HCT116 (cell line): ENCODE measurements around the gene DGCR8. TPM values are rescaled to one million over a fixed set of nuclear protein-coding genes. Genes with fewer than 3 reads are reported as not detected.

Experiments
- ATAC-seq: fragments of 200-7000 bp; cut with Tn5 transposase; 2 replicates; pipeline ENCODE4 v1.9.1; 2020; ENCODE audit warnings: mild to moderate bottlenecking, moderate library complexity
- BruUV-seq: library from RNA; stranded (reverse); fragments of 400-500 nt; replicated peaks from 2 replicates; lab custom pipeline; 2021; lab: Mats Ljungman, UMichigan
- CTCF ChIA-PET: fragments of 300-600 bp; sonication (Branson Sonifier 250); formaldehyde crosslinking; loops from one replicate; lab custom pipeline; 2021; ENCODE audit warnings: antibody characterized with exemption; lab: Charles Lee
- POLR2A ChIA-PET: fragments of 300-600, 350-600 bp; sonication (Branson Sonifier 250); formaldehyde crosslinking; loops from one replicate; lab custom pipeline; 2021; ENCODE audit warnings: antibody characterized with exemption; lab: Charles Lee
- RAD21 ChIA-PET, 2 experiments: fragments of 300-600 bp; sonication (Branson Sonifier 250); formaldehyde crosslinking; loops; one replicate each; lab custom pipeline; 2023; ENCODE audit warnings: low total read pairs in 2 of 2; ENCODE audit not compliant: uncharacterized antibody in 2 of 2, unreplicated experiment in 2 of 2, low non-redundant PET in 1 of 2; lab: Charles Lee
- DNase-seq: peaks from one replicate; pipeline ENCODE4 v3.0.0-alpha.2; 2010; ENCODE audit warnings: low read depth, low spot score
- H2AFZ ChIP-seq: fragments of 200-600 bp; shearing (Covaris generic), sonication (generic); 2 replicates; pipeline ENCODE4 v1.6.1; 2017; ENCODE audit warnings: low read depth, mixed run types, mixed read lengths, antibody characterized with exemption, low read length; ENCODE audit not compliant: poor library complexity, severe bottlenecking
- H3K27ac ChIP-seq: 2 replicates; pipeline ENCODE4 v1.5.1; 2012; ENCODE audit warnings: low read depth, low read length
- H3K27me3 ChIP-seq: fragments of 200-600 bp; sonication (generic); 2 replicates; pipeline ENCODE4 v1.6.1; 2016; ENCODE audit warnings: mixed run types, low read length, mixed read lengths; ENCODE audit not compliant: insufficient read depth
- H3K36me3 ChIP-seq, 2 experiments: fragments of 200-500 bp in 1 of 2; fragments of 200-600 bp in 1 of 2; sonication (Bioruptor generic) in 1 of 2; sonication (generic) in 1 of 2; 2 replicates each; pipeline versions ENCODE4 v1.5.1 to v1.6.1; 2014 to 2016; ENCODE audit warnings: low read length in 2 of 2, inconsistent platforms in 1 of 2, mixed read lengths in 1 of 2, mixed run types in 1 of 2; ENCODE audit not compliant: insufficient read depth in 2 of 2, control insufficient read depth in 1 of 2
- H3K4me1 ChIP-seq, 2 experiments: fragments of 200-600 bp in 1 of 2; sonication (generic) in 1 of 2; 2 replicates each; pipeline versions ENCODE4 v1.5.1 to v1.6.1; 2012 to 2017; ENCODE audit warnings: low read length in 2 of 2, inconsistent platforms in 1 of 2, mild to moderate bottlenecking in 1 of 2, mixed read lengths in 1 of 2, mixed run types in 1 of 2, moderate library complexity in 1 of 2; ENCODE audit not compliant: insufficient read depth in 2 of 2, control insufficient read depth in 1 of 2
- H3K4me2 ChIP-seq: fragments of 200-600 bp; sonication (generic); 2 replicates; pipeline ENCODE4 v1.6.1; 2017; ENCODE audit warnings: mixed run types, low read length, mixed read lengths
- H3K4me3 ChIP-seq, 2 experiments: fragments of 200-600 bp in 1 of 2; sonication (generic) in 1 of 2; replicated peaks in 1 of 2; 2 replicates each; pipeline ENCODE4 v1.5.1; 2011 to 2016; ENCODE audit warnings: low read length in 2 of 2, control low read depth in 1 of 2, low read depth in 1 of 2, mild to moderate bottlenecking in 1 of 2, mixed read lengths in 1 of 2, mixed run types in 1 of 2
- H3K79me2 ChIP-seq: fragments of 200-600 bp; sonication (generic); 2 replicates; pipeline ENCODE4 v1.6.1; 2017; ENCODE audit warnings: mild to moderate bottlenecking, mixed run types, low read length, moderate library complexity, mixed read lengths; ENCODE audit not compliant: insufficient read depth
- H3K9ac ChIP-seq: fragments of 200-600 bp; sonication (generic); 2 replicates; pipeline ENCODE4 v1.6.1; 2016; ENCODE audit warnings: low read length, mixed read lengths
- H3K9me2 ChIP-seq: fragments of 200-600 bp; sonication (generic), shearing (Covaris generic); 2 replicates; pipeline ENCODE4 v1.6.1; 2017; ENCODE audit warnings: mixed run types, mild to moderate bottlenecking, moderate library complexity; ENCODE audit not compliant: insufficient read depth
- H3K9me3 ChIP-seq, 2 experiments: fragments of 200-500 bp in 1 of 2; fragments of 200-600 bp in 1 of 2; sonication (Bioruptor generic) in 1 of 2; sonication (generic) in 1 of 2; 2 replicates each; pipeline ENCODE4 v1.6.1; 2014 to 2017; ENCODE audit warnings: low read length in 2 of 2, mixed read lengths in 2 of 2, inconsistent platforms in 1 of 2, low read depth in 1 of 2, mild to moderate bottlenecking in 1 of 2, mixed run types in 1 of 2, moderate library complexity in 1 of 2; ENCODE audit not compliant: control insufficient read depth in 1 of 2, insufficient read depth in 1 of 2
- H4K20me1 ChIP-seq: fragments of 200-600 bp; sonication (generic), shearing (Covaris generic); 2 replicates; pipeline ENCODE4 v1.6.1; 2017; ENCODE audit warnings: mixed run types, mild to moderate bottlenecking, moderate library complexity; ENCODE audit not compliant: insufficient read depth
- CEBPB ChIP-seq: IDR thresholded peaks from 2 replicates; pipeline ENCODE4 v1.6.1; 2012; ENCODE audit warnings: low read depth
- EZH2 ChIP-seq: fragments of 200-600 bp; sonication (generic); IDR thresholded peaks from 2 replicates; pipeline ENCODE4 v1.6.1; 2017; ENCODE audit warnings: antibody characterized with exemption, mixed run types
- EZH2phosphoT487 ChIP-seq: fragments of 200-600 bp; IDR thresholded peaks from 2 replicates; pipeline ENCODE4 v1.6.1; 2018; ENCODE audit warnings: antibody characterized with exemption, borderline replicate concordance
- RAD21 ChIP-seq: IDR thresholded peaks from 2 replicates; pipeline ENCODE4 v1.6.1; 2012; ENCODE audit warnings: low read depth, mild to moderate bottlenecking
- SP1 ChIP-seq: IDR thresholded peaks from 2 replicates; pipeline ENCODE4 v1.6.1; 2012; ENCODE audit warnings: low read depth
- SRF ChIP-seq: IDR thresholded peaks from 2 replicates; pipeline ENCODE4 v1.6.1; 2012; ENCODE audit warnings: low read depth
- intact Hi-C: fragments of 100-400 bp; cut with micrococcal nuclease; formaldehyde crosslinking; loops from 2 replicates; pipeline ENCODE4 v1.10.0; 2022
- total RNA-seq: library from RNA; stranded (reverse); gene quantifications from one replicate; pipeline ENCODE4 v1.2.1, GENCODE V29; 2021; ENCODE audit not compliant: unreplicated experiment
- TF ChIP-seq, protein P1 (sequence below): IDR thresholded peaks from 2 replicates; pipeline ENCODE4 v1.6.1; 2012

Gene DGCR8
- total RNA-seq, 1 experiment from 2014 or later = 43.8 TPM

DNA sequence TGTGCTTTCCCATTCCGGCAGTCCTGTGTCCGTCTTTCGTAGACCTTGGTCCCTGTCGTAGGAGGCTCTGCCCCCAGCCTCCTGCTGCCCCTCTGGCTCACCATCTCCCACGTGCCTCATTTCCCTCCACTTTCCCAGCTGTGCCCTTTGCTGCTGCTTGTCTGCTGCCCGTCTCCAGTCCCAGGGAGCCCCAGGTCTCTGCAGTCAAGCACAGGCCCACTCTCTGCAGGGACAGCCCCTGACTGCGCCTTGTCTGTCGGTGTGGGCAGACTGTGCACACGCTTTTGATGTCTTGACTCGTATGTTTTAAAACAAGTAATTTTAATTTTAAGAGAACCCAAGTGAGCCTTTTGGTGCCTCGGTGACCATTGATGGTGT, 12.4 kb downstream of the DGCR8 start (continued):
- TF ChIP-seq EZH2phosphoT487 (no peak), SRF (no peak), CEBPB (no peak), SP1 (no peak), RAD21 (no peak), EZH2 (no peak)
- TF ChIP-seq, protein P1, sequence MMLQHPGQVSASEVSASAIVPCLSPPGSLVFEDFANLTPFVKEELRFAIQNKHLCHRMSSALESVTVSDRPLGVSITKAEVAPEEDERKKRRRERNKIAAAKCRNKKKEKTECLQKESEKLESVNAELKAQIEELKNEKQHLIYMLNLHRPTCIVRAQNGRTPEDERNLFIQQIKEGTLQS = no peak
- TF ChIP-seq, all 23 proteins: peak for 0

DNA sequence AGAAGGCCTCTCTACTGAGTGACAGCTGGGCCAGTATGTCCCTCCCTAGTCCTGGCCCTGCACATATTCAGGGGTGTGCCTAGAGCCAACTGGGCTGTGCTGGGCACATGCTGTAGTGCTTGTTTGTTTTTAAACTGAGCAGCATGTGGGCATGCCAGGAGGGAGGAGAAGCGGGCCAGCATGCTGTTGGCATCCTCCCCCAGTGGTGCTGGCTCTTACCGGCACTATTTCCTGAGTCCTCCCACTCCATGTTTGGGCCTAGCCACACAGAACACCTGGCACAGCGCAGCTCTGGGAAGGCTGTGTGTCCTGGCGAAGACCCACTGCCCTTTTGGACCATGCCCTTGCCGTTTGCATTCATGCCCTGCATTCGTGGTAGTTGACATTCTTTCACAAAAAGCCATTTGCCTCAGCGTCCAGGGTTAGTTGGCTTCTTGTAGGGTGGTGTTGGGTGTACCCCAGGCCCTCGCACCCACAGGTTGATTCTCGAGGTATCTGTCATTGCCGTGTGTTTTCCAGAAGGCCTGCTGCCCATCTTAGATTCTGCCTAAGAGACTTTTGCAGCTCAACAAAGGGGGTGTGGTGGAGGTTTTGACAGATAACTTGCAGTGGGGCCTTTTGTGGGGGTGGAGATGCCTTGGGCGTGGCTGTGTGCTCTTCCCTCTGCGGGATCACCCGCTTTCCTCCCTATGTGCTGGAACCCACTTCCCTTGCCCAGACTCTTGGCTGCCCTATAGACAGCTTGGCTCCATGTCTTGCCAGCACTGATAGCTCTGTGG, 13.6 kb downstream of the DGCR8 start:
- Histone ChIP-seq H3K79me2 (peaks cover 78% of the 10 kb centered on the region), H2AFZ (no peak overlapping the region), H3K27me3 (no peaks in the 10 kb centered on the region), H3K27ac (no peak overlapping the region), H3K4me2 (no peak overlapping the region), H3K9me2 (no peaks in the 10 kb centered on the region), H3K9ac (no peak overlapping the region), H3K4me1 (no peaks in the 10 kb centered on the region), H4K20me1 (no peaks in the 10 kb centered on the region)
- ChIA-PET RAD21 (no interaction called here), POLR2A (no interaction called here)
- DNase-seq (no peak), ATAC-seq (no peak)
- BruUV-seq = no TSS peak
- no peak for TF ChIP-seq RAD21
- TF ChIP-seq EZH2 = no peak
- TF ChIP-seq, all 23 proteins: peak for 0
- intact Hi-C loops = no loop called here
- peaks cover 86 to 88% of the 10 kb centered on the region in 2 experiments for H3K36me3 ChIP-seq
- H3K9me3 ChIP-seq = no peaks in the 10 kb centered on the region
- no peak overlapping the region for H3K4me3 ChIP-seq
- CTCF ChIA-PET = no interaction called here
